B cell (primary cell): ENCODE measurements around the gene BARHL1.

ENCODE experiments used
- EZH2 ChIP-seq: IDR thresholded peaks from 2 replicates; pipeline ENCODE4 v1.6.1; 2012; ENCODE audit warnings: borderline replicate concordance, low read depth, mild to moderate bottlenecking, moderate library complexity, low read length; ENCODE audit not compliant: insufficient read depth, poor library complexity, severe bottlenecking
- TF ChIP-seq, protein P1 (sequence below): fragments of 200-600 bp; IDR thresholded peaks from one replicate; pipeline ENCODE4 v1.8.0; 2022; ENCODE audit warnings: antibody characterized with exemption, mild to moderate bottlenecking

DNA sequence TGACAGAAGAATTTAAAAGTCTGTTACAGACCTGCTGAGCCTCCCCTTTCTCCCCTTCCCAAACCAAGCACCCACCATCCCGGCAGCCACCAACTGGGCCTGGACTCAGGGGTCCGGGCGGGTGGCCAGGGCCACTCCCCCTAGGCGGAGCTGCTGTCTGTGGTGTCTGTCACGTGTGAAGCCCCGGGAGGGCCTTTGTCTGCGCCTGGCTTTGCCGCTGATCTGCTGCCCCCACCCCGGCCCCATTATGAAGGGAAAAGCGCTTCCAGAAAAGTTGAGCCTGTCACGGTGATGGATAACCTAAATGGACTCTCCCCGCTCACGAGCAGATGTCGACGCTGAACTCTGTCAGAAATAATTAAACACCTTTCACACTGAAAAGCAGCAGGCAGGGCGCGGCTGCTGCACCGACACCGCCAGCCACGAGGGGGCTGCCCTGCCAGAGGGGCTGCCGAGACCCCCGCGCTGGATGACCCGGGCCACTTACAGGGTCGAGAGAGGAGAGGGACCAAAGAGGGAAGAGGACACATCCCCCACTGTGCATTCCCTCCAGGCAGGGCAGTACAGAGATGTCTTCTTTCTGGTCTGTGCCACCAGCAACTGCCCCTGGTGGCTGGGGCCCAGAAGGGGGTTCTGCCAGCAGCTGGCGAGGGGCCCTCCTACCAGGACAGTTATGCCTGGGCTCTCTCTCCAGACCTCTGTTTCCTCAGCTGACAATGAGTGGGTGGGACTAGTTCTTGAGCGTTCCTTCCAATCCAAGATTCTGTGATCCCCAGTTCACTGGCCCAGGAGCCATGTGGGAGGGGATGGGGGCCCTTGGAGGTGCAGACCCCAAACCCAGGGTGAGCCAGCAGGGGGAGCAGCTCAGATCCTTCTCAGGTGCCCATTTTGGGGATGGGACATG, 36.0 kb upstream of the BARHL1 start:
- TF ChIP-seq, protein P1, sequence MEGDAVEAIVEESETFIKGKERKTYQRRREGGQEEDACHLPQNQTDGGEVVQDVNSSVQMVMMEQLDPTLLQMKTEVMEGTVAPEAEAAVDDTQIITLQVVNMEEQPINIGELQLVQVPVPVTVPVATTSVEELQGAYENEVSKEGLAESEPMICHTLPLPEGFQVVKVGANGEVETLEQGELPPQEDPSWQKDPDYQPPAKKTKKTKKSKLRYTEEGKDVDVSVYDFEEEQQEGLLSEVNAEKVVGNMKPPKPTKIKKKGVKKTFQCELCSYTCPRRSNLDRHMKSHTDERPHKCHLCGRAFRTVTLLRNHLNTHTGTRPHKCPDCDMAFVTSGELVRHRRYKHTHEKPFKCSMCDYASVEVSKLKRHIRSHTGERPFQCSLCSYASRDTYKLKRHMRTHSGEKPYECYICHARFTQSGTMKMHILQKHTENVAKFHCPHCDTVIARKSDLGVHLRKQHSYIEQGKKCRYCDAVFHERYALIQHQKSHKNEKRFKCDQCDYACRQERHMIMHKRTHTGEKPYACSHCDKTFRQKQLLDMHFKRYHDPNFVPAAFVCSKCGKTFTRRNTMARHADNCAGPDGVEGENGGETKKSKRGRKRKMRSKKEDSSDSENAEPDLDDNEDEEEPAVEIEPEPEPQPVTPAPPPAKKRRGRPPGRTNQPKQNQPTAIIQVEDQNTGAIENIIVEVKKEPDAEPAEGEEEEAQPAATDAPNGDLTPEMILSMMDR: peak; percentile 34
- TF ChIP-seq EZH2: no peak
